NCI-H526 (cell line): ENCODE results near the gene EFCC1.
"Not testable (repeated sequence)": the region's sequence is repeated elsewhere in the genome, so short reads cannot be mapped to it uniquely, and the experiment has no call there.

Source experiments
- DNase-seq, 2 experiments: peaks; one replicate each; lab custom pipeline; 2025; lab: John Stamatoyannopoulos, UW

The EFCC1 gene

GRCh38 chr3:129054605-129055104, 53.6 kb downstream of the EFCC1 start:
- no peak for DNase-seq

DNA sequence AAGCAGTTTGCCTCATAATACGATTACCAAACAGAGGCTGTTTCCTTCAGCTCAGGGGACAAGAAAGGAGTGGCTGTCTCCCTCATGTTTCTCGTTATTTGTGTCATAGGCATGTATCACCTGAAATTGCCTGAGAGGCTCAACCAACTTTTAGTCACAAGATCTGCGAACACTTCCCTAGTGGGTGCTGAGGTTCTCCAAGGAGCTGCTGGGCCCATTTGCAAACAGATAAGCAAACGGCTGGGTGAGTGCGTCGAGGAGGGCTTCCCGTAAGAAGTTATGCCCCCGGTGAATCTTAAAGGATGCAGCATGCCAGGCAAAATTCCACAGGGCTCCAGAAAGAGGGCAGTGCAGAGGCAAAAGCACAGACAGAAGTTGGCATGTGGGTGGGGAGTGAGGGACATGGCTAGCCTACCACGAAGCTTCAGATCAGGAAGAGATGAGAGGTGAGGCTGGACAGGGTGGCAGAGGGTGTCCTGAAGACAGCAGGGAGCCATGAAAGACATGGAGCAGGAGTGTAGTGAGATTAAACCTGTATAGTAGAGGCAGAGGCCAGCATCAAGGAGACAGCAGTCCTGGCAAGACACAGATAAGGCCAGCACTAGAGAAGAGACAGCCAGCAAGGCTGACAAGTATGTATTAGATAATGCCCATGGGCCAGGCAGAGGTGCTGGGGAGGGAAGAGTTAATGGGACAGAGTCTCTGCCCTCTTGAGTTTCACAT, 55.5 kb downstream of the EFCC1 start:
- no peak for DNase-seq

- DNase-seq: no peak
These were observed 56.1 kb downstream of the EFCC1 start for GRCh38 chr3:129057249-129057648.

- DNase-seq: no peak
These were observed 57.5 kb downstream of the EFCC1 start for GRCh38 chr3:129058441-129059200.

DNA sequence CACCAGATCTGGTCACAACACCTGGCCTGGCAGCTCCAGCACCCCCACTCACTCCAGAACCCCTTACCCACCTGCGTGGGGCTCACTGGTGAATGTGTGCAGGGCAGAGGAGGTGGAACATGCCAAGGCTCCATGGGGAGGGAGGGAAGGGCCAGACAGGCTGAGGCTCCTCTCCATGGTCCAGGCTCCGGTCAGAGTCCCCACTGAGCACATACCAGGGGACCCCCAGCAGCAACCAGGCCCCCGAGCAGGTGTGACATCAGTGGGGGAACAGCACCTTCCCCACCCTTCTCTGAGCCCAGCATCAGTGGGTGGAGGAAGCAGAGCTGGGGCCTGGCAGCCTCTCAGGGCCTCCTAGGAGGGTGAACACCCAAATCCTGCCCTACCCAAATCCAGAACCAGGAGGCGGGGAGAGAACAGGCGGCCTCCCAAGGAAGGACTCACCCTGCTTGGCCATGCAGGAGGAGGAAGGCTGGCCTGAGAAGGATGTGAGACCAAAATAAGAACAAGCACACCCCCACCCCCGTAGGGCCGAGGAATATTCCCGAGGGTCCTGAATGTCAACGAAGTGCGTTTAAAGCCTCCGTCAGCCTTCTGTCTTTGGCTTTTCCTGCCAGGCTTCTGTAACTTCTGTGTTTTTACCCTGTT, 58.3 kb downstream of the EFCC1 start:
- DNase-seq: no peak

- no peak for DNase-seq
These were observed 59.3 kb downstream of the EFCC1 start, which contains the start of gene GP9 for GRCh38 chr3:129060276-129061022. Gene GP9 (plus strand): TSS chr3:129060779. CDS start chr3:129061740, 961 bp downstream.

- DNase-seq: no peak
These were observed 60.2 kb downstream of the EFCC1 start for GRCh38 chr3:129061023-129061887.

- DNase-seq: no peak
These were observed 61.1 kb downstream of the EFCC1 start for GRCh38 chr3:129061888-129062834.

- no peak for DNase-seq
These were observed 62.1 kb downstream of the EFCC1 start for GRCh38 chr3:129063091-129063640.

DNA sequence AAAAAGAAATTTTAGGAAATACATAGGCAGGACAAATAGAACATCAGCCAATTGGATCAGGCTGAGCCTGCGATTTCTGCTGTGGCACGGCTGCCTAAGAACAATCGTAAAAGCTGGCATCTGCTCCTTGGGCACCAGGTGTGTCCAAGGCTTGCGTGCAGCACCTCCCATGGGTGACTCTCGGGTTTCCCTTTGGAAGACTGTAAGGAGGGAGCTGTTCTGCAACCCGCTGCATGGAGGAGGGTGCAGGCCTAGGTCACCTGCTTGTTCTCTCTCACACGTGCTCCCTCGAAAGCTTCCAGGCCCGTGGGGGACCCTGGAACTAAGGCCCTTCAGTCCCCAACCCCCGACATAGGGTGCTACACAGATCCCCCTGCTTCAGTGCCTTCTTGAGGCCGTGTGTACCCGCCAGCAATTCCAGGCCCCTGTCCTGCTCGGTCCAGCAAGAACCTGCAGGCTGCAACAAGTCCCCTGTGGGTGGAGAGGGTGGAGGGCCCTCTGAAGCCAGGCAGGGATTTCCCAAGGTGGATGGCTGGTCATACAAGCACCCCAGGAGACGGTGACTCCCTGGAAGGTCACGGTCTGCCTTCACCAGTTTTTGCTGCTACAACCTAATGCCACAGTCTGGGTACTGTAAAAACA, 62.9 kb downstream of the EFCC1 start:
- DNase-seq: no peak

DNA sequence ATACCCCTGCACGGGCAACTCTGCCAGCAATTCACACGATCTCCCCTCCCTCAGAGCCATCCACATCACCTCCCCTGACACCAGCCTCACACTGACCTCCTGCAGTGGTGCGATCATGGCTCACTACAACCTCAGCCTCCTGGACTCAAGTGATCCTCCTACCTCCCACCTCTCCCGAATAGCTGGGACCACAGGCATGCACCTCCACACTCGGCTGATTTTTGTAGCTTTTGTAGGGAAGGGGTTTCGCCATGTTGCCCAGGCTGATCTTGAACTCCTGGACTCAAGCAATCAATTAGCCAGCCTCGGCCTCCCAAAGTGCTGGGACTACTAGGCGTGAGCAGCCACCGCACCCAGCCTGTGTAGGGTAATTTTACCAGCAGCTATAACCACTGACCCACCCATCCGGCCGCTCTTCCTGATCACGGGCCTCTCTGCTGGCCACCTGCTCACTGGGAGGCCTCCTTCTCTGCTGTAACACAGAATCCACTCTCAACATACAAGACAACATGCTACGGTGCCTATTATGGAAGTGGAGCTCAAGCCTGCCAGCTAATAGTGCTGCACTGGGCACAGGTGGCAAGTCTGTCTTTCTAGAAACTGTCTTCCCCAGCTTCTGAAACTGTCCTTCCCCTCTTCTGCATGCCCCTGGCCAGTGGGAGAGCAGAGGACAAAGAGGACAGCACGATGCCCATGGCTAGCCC, 64.1 kb downstream of the EFCC1 start:
- no peak for DNase-seq

GRCh38 chr3:129065720-129066073, 64.6 kb downstream of the EFCC1 start:
- no peak for DNase-seq

GRCh38 chr3:129067719-129068118, 66.6 kb downstream of the EFCC1 start:
- not testable (repeated sequence) for DNase-seq

DNA sequence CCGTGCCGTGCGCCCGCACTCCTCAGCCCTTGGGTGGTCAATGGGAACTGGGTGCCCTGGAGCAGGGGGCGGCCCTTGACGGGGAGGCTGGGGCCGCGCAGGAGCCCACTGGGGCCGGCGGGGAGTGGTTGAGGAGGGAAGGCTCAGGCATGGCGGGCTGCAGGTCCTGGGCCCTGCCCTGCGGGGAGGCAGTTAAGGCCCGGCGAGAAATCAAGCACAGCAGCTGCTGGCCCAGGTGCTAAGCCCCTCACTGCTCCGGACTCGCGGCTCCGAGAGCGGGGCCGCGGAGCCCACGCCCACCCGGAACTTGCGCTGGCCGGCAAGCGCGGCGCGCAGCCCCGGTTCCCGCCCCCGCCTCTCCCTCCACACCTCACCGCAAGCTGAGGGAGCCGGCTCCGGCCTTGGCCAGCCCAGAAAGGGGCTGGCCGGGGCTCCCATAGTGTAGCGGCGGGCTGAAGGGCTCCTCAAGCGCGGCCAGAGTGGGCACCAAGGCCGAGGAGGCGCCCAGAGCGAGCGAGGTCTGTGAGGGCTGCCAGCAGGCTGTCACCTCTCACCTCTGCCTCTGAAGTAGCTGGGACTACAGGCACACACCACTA, 67.3 kb downstream of the EFCC1 start:
- no peak for DNase-seq

GRCh38 chr3:129069313-129070085, 68.4 kb downstream of the EFCC1 start:
- not testable (repeated sequence) for DNase-seq

DNA sequence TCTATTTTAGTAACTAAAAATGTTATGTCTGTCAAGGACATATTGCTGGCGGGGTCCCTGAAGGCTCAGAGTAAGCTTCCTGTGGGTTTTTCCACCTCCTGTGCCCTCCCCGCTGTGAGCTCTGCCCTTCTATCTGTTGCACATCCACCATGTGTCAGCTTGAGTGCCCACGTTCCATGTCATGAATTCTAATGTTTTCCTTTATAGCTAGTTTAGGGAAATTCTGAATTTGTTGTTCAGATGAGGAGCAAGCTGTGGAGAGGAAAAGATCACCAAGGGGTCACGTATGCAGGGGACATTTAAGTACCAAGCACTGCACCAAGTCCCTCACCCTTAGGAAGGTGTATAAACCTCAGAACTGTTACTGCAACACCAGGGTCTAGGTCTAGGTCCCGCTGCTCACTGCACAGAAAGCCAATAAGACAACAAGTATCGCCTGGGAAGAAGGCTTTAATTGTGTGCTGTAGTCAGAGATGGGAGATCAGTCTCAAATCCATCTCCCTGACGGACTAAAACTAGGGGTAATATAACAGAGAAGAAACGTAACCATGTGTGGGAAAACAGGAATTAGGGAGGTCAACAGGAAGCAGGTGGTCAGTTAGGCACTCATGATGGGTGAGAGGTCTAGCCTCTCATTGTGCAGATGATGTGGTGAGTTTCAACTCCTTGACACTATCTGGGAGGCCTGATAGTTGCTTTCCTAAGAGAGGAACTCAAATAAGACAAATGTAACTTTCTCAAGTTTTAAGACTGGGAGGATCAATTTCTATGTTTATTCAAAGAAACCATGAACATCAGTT, 69.2 kb downstream of the EFCC1 start:
- DNase-seq: no peak
